ENCODE results near the gene CDH4.

- TF ChIP-seq CTCF (IDR thresholded peaks at IDR 0.05) (no peak), POLR2A (IDR thresholded peaks at IDR 0.05) (no peak)
Measured at GRCh38 chr20:61918548-61918947, 666.5 kb downstream of the CDH4 start.

Data from sigmoid colon (tissue), 3 donors.